Dedifferentiated amniotic fluid mesenchymal stem cell (primary cell): ENCODE data around the gene NUAK1.
"Not testable (repeated sequence)": the region's sequence is repeated elsewhere in the genome, so short reads cannot be mapped to it uniquely, and the experiment has no call there.

Experiments used
- DNase-seq: peaks from one replicate; pipeline ENCODE4 v3.0.0-alpha.2; 2016; ENCODE audit errors: extremely low spot score

The NUAK1 gene

DNA sequence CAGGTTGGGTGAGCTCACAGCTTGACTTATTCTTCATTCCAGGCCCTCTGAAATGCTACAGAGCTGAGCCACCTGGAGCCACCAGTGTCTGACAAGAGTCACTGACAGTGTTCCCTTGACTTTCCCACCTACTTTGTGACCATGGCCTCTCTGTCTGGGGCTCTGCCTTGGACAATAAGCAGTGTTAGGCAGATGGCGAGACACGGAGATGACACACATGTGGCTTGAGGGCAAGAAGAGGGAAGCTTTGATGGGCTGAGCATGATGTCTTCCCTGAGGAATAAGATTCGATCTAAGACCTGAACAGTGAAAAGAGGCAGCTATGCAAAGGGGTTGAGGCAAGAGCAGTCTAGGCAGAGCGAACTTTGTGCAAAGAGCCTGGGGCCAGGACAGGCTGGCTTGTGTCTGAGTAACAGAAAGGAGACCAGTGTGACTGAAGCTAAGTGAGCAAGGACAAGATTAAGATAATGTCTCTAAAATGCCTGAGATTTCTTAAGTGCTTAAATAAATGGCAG, 105.5 kb downstream of the NUAK1 start:
- no peak for DNase-seq

DNA sequence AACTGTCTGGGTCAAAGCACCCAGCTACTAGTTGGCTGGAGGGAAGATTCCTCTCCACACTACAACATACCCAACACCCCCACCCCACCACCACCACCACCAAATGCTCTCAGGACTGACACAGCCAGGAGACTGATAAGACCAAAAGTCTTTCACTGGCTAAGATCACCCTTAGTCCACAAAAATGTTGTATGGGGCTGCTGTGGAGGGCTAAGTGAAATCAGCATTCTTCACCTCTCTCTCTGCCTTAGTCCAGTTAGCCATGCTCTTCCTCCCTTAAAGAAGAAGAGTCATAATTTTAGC, 106.2 kb downstream of the NUAK1 start:
- DNase-seq: no peak

DNA sequence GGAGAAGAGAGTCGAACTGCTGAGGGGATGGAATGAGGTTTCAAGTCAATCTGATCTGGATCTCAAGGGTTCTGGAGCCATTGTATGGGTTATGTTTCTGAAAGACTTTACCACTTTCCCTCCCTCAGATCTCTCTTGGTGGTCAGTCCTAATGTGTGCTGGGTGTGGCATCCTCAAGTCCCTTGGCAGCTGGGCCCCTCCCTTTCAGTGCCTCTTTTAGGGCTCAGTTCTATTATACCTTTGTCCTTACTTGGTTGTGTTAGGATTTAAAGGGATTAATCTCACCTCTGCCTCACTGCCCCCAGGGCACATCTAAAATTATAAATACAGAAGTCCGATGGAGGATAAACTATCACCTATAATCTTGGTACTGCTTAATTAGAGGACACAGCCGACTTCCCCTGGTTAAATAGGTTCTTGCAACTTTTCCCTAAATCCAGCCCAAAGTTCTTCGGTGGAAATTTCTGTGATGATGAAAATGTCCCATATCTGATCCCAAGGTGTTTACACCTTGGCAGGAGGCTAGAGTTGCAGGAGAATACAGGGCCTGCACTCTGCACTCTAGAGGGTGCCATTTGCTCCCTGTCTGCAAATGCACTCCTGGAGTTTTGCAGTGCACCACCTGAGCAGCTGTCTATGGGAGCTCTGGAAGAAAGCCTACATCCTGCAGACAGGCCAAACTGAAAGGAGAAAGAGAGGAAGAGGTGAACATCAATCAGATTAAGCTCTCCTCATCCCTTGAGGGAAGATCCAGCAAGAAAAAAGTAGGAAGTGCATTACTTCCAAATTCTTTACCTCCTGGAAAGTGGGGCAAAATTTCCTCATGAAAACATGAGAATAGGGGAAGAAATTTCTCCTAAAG, 106.8 kb downstream of the NUAK1 start:
- DNase-seq: no peak

- peak; percentile 65 for DNase-seq
These were observed 108.3 kb downstream of the NUAK1 start for GRCh38 chr12:106030210-106031071.

DNA sequence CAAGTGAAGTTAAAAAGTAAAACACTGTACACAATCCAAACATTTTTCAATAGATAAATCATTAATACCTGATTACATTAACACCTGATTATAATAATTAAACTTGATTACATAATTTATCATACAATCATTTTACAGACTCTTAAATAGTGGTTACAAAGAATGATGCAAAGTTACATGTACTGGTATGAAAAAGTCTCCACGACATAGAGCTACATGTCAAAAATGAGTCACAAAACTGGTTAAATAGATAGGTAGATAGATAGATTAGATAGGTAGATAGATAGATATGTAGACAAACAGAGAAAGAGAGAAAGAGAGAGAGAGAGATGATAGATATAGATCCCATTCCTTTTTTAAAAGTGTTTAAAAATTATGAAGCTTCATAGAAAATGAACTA, 109.2 kb downstream of the NUAK1 start:
- DNase-seq: no peak

DNA sequence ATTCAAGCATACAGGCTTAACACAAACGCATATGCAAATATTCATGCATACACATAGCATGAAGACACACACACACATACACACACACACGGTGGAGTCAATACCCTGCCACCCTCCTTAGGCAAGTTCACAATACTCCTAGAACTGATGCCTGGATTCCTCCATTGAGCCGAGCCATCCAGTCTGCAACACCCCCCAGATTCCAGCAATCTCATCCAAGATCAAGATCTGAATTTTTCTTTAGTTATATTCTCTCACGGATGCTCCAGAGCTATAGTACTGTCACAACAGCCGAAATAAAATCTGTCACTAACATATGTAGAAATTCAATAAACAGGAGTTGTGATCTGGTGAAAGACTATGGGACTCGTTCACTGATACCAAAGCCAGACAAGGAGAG, 110.8 kb downstream of the NUAK1 start:
- DNase-seq: no peak

DNA sequence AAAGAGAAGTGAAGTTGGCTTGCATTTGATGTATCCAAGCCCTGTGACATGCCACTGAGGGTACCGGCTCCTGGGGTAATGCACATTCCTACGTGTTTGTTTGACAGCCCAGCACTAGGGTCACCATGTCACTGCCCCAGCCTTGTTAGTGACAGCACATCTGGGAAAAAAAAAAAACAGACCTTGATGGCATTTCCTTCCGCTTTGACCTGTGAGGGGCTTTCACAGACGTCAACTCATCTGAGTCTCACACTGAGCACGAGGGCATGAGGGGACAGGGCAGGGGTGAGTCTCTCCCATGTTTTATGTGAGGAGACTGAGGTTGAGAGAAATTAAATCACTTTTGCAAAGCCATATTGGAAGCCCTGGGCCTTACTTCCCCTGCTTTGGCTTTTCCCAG, 111.5 kb downstream of the NUAK1 start:
- no peak for DNase-seq

GRCh38 chr12:106025129-106025528, 113.6 kb downstream of the NUAK1 start:
- DNase-seq: no peak

- DNase-seq: no peak
These were observed 115.7 kb downstream of the NUAK1 start for GRCh38 chr12:106023039-106023438.

GRCh38 chr12:106022568-106023012, 116.2 kb downstream of the NUAK1 start:
- DNase-seq: no peak

DNA sequence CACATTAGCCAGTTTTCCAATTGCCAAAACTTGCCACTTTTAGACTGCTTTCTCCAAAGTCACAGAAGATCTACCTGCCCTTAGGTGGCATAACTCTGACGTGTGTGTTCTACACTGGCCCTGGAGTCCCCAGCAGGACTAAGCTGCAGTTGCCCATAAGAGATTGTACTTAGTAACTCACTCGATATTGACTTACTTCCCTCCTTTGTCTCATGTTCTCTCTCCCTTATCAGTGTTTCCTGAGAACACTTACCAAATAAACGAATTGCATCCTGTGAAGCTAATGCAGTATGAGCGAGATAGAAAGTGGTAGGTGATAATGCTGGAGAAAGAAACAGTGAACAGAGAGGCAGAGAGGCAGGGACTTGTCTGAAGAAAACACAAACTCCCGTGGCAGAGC, 117.2 kb downstream of the NUAK1 start:
- DNase-seq: no peak

DNA sequence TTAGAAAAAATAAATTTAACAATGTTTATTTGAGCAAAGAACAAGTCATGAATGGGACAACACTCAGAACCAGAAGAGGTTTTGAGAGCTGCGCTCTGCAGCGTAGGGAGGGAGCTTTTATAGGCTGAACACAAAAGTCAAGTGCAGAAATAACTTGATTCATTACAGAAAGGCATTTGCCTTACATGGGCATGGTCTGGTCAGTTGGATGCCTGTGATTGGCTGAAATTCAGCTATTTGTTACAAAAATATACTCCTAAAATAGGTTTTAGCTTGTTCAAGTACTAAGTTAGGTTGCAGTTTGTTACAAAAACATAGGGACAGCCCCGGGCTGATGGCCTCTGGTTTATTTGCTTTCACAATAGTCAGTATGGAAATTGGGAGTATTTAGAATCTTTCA, 118.0 kb downstream of the NUAK1 start:
- DNase-seq: no peak

GRCh38 chr12:106019144-106019543, 119.6 kb downstream of the NUAK1 start:
- DNase-seq: no peak

DNA sequence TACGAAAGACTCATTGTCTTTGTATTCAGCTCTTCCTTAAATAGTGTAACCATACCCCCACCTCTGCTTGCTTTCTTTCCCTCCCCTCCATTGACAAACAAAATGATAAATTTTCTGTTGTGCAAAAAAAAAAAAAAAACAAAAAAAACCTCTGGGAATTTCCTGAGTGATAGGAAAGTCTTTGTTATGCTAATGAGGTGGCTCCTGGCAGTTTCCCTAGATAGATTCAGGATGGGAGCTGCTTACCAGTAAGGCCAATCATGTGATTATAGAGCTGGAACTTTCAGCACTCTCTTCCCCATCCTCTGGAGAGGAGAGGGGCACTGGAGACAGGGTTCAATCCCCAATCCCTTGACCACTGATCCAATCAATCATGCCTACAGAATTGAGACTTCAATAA, 120.5 kb downstream of the NUAK1 start:
- DNase-seq: no peak

GRCh38 chr12:106016601-106017278, 122.0 kb downstream of the NUAK1 start:
- DNase-seq: not testable (repeated sequence)

- no peak for DNase-seq
These were observed 123.1 kb downstream of the NUAK1 start for GRCh38 chr12:106015646-106016045.

- no peak for DNase-seq
These were observed 124.8 kb downstream of the NUAK1 start for GRCh38 chr12:106013941-106014340.
